H1 (cell line): ENCODE results near the gene JDP2. TPM values are rescaled to one million over a fixed set of nuclear protein-coding genes. Genes with fewer than 3 reads are reported as not detected.

Source experiments
- CTCF ChIA-PET: fragments of 300-600 bp; sonication (Branson Sonifier 250); formaldehyde crosslinking; loops from one replicate; lab custom pipeline; 2021; ENCODE audit not compliant: partially characterized antibody; lab: Charles Lee
- POLR2A ChIA-PET: fragments of 300-600 bp; sonication (Branson Sonifier 250); formaldehyde crosslinking; loops from one replicate; lab custom pipeline; 2021; ENCODE audit warnings: inconsistent platforms; ENCODE audit not compliant: partially characterized antibody; lab: Charles Lee
- DNase-seq, 2 experiments: peaks; one replicate each; pipeline versions ENCODE4 v3.0.0 to v3.0.0-alpha.2; 2010 to 2022; ENCODE audit warnings: low spot score in 2 of 2, low read depth in 1 of 2, mixed read lengths in 1 of 2
- FAIRE-seq: peaks from 2 replicates; lab custom pipeline; 2011; peaks lifted over from hg19 to GRCh38; lab: Jason Lieb, UNC
- H2AFZ ChIP-seq: 2 replicates; pipeline ENCODE4 v1.8.1; 2012; ENCODE audit warnings: low read length, inconsistent platforms
- H2AK5ac ChIP-seq: 2 replicates; pipeline ENCODE4 v1.6.1; 2013; ENCODE audit warnings: low read depth, low read length
- H2BK120ac ChIP-seq: replicated peaks from 2 replicates; pipeline ENCODE3; 2013; ENCODE audit warnings: low read depth, low read length, inconsistent platforms
- H2BK12ac ChIP-seq: 2 replicates; pipeline ENCODE4 v1.6.1; 2013; ENCODE audit warnings: low read depth, low read length
- H2BK15ac ChIP-seq: 2 replicates; pipeline ENCODE4 v1.6.1; 2013; ENCODE audit warnings: low read length
- H2BK20ac ChIP-seq: 2 replicates; pipeline ENCODE4 v1.6.1; 2013; ENCODE audit warnings: low read length
- H2BK5ac ChIP-seq: 2 replicates; pipeline ENCODE4 v1.6.1; 2013; ENCODE audit warnings: low read depth, low read length
- H3K14ac ChIP-seq: 2 replicates; pipeline ENCODE4 v1.6.1; 2013; ENCODE audit warnings: inconsistent platforms; ENCODE audit not compliant: insufficient read length
- H3K18ac ChIP-seq: 2 replicates; pipeline ENCODE4 v1.6.1; 2013; ENCODE audit warnings: low read length; ENCODE audit errors: extremely low read depth
- H3K23ac ChIP-seq: 2 replicates; pipeline ENCODE4 v1.6.1; 2013; ENCODE audit warnings: inconsistent platforms; ENCODE audit not compliant: insufficient read length
- H3K23me2 ChIP-seq: 2 replicates; pipeline ENCODE4 v1.6.1; 2013; ENCODE audit warnings: low read depth, low read length
- H3K27ac ChIP-seq: 2 replicates; pipeline ENCODE4 v1.6.1; 2011; ENCODE audit warnings: low read depth, low read length, inconsistent platforms
- H3K27me3 ChIP-seq, 4 experiments: replicated peaks in 1 of 4; 1 replicate in 1 of 4; 2 replicates in 3 of 4; pipeline versions ENCODE4 v1.6.1 to v1.8.1; 2011 to 2013; ENCODE audit warnings: low read length in 3 of 4, mild to moderate bottlenecking in 3 of 4, inconsistent platforms in 2 of 4, mixed read lengths in 2 of 4, moderate library complexity in 1 of 4; ENCODE audit not compliant: control insufficient read depth in 3 of 4, insufficient read depth in 3 of 4; ENCODE audit errors: extremely low read depth in 1 of 4
- H3K36me3 ChIP-seq, 4 experiments: 2 replicates each; pipeline versions ENCODE4 v1.6.1 to v1.8.1; 2011 to 2013; ENCODE audit warnings: mild to moderate bottlenecking in 4 of 4, low read length in 3 of 4, moderate library complexity in 2 of 4, control low read depth in 1 of 4, inconsistent platforms in 1 of 4; ENCODE audit not compliant: insufficient read depth in 4 of 4, control insufficient read depth in 2 of 4
- H3K4ac ChIP-seq: replicated peaks from 2 replicates; pipeline ENCODE3; 2013; ENCODE audit warnings: low read length, low read depth, mixed read lengths, inconsistent platforms; ENCODE audit not compliant: insufficient read length
- H3K4me1 ChIP-seq, 4 experiments: replicated peaks in 1 of 4; 1 replicate in 1 of 4; 2 replicates in 3 of 4; pipeline versions ENCODE4 v1.6.1 to v1.8.1; 2011 to 2013; ENCODE audit warnings: low read length in 3 of 4, inconsistent platforms in 2 of 4, mixed read lengths in 1 of 4; ENCODE audit not compliant: insufficient read depth in 4 of 4, control insufficient read depth in 3 of 4
- H3K4me2 ChIP-seq, 2 experiments: 2 replicates each; pipeline versions ENCODE4 v1.6.1 to v1.8.1; 2011 to 2013; ENCODE audit warnings: low read depth in 2 of 2, low read length in 2 of 2, control low read depth in 1 of 2, inconsistent platforms in 1 of 2, mild to moderate bottlenecking in 1 of 2; ENCODE audit not compliant: insufficient read depth in 1 of 2
- H3K4me3 ChIP-seq, 4 experiments: fragments of 200-600, 300-600 bp in 1 of 4; sonication (generic), shearing (Covaris generic), sonication (Bioruptor Twin) in 1 of 4; 2 replicates each; pipeline versions ENCODE4 v1.5.1 to v1.8.1; 2011 to 2016; ENCODE audit warnings: low read length in 4 of 4, low read depth in 3 of 4, control low read depth in 2 of 4, inconsistent platforms in 2 of 4, mild to moderate bottlenecking in 2 of 4, mixed read lengths in 1 of 4, moderate library complexity in 1 of 4; ENCODE audit not compliant: insufficient read depth in 2 of 4; ENCODE audit errors: extremely low read depth in 1 of 4
- H3K56ac ChIP-seq: replicated peaks from 2 replicates; pipeline ENCODE3; 2013; ENCODE audit warnings: low read depth, mild to moderate bottlenecking, mixed read lengths, low read length, inconsistent platforms; ENCODE audit not compliant: insufficient read length
- H3K79me1 ChIP-seq: 2 replicates; pipeline ENCODE4 v1.6.1; 2013; ENCODE audit warnings: low read depth, low read length, control low read depth
- H3K79me2 ChIP-seq, 2 experiments: 2 replicates each; pipeline versions ENCODE4 v1.6.1 to v1.8.1; 2012 to 2013; ENCODE audit warnings: low read length in 2 of 2, mild to moderate bottlenecking in 2 of 2, inconsistent platforms in 1 of 2; ENCODE audit not compliant: insufficient read depth in 2 of 2, control insufficient read depth in 1 of 2
- H3K9ac ChIP-seq, 4 experiments: replicated peaks in 1 of 4; 1 replicate in 1 of 4; 2 replicates in 3 of 4; pipeline versions ENCODE4 v1.6.1 to v1.8.1; 2011 to 2013; ENCODE audit warnings: low read depth in 3 of 4, low read length in 3 of 4, control low read depth in 2 of 4, mild to moderate bottlenecking in 2 of 4, moderate library complexity in 2 of 4, inconsistent platforms in 1 of 4; ENCODE audit errors: extremely low read depth in 1 of 4
- H3K9me3 ChIP-seq, 2 experiments: 2 replicates each; pipeline versions ENCODE4 v1.6.1 to v1.8.1; 2012 to 2013; ENCODE audit warnings: mild to moderate bottlenecking in 2 of 2, moderate library complexity in 2 of 2, control low read depth in 1 of 2, inconsistent platforms in 1 of 2, low read depth in 1 of 2, low read length in 1 of 2, mixed read lengths in 1 of 2; ENCODE audit not compliant: insufficient read depth in 2 of 2
- H4K20me1 ChIP-seq, 2 experiments: replicated peaks in 1 of 2; 2 replicates each; pipeline versions ENCODE3 to v1.8.1; 2011 to 2013; ENCODE audit warnings: inconsistent platforms in 2 of 2, low read length in 2 of 2, mild to moderate bottlenecking in 1 of 2; ENCODE audit not compliant: insufficient read depth in 2 of 2, control insufficient read depth in 1 of 2
- H4K5ac ChIP-seq: 2 replicates; pipeline ENCODE4 v1.6.1; 2013; ENCODE audit warnings: low read length, low read depth, mixed read lengths, inconsistent platforms; ENCODE audit not compliant: insufficient read length
- H4K8ac ChIP-seq: 2 replicates; pipeline ENCODE4 v1.8.0; 2013; ENCODE audit warnings: mild to moderate bottlenecking, moderate library complexity, low read length, inconsistent platforms; ENCODE audit not compliant: insufficient read depth; ENCODE audit errors: extremely low read depth
- H4K91ac ChIP-seq: replicated peaks from 2 replicates; pipeline ENCODE3; 2013; ENCODE audit warnings: low read length, mixed read lengths, inconsistent platforms; ENCODE audit not compliant: insufficient read length
- CEBPB ChIP-seq: IDR thresholded peaks from 2 replicates; pipeline ENCODE4 v1.6.1; 2012; ENCODE audit warnings: low read depth, low read length
- HDAC2 ChIP-seq, 2 experiments: fragments of 300-600 bp in 1 of 2; sonication (generic) in 1 of 2; IDR thresholded peaks; 2 replicates each; pipeline ENCODE4 v1.6.1; 2011 to 2012; ENCODE audit warnings: low read depth in 2 of 2, low read length in 2 of 2, mild to moderate bottlenecking in 2 of 2, moderate library complexity in 2 of 2, borderline replicate concordance in 1 of 2, inconsistent platforms in 1 of 2
- POU5F1 ChIP-seq: IDR thresholded peaks from 2 replicates; pipeline ENCODE4 v1.6.1; 2011; ENCODE audit warnings: low read depth, mild to moderate bottlenecking, low read length, moderate library complexity
- SAP30 ChIP-seq: fragments of 300-600 bp; sonication (generic); IDR thresholded peaks from 2 replicates; pipeline ENCODE4 v1.7.1; 2012; ENCODE audit warnings: low read length, moderate library complexity, mild to moderate bottlenecking, inconsistent platforms; ENCODE audit not compliant: insufficient read depth, insufficient replicate concordance
- SP2 ChIP-seq: IDR thresholded peaks from 2 replicates; pipeline ENCODE4 v1.6.1; 2012; ENCODE audit warnings: mild to moderate bottlenecking, low read length, inconsistent platforms
- WGBS, 2 experiments: shearing (Covaris generic) in 1 of 2; methylation state at CpG; one replicate each; pipeline versions ENCODE4 v1.1.6 to v1.1.7; 2013 to 2015; ENCODE audit warnings: low lambda C conversion rate in 2 of 2, mixed read lengths in 2 of 2, inconsistent platforms in 1 of 2, low coverage in 1 of 2, missing lambda C conversion rate in 1 of 2; ENCODE audit not compliant: insufficient replicate concordance in 2 of 2, insufficient coverage in 1 of 2, insufficient read length in 1 of 2; ENCODE audit errors: extremely low coverage in 1 of 2, missing lambda C conversion rate in 1 of 2; 5-methylcytosine and 5-hydroxymethylcytosine counted together
- polyA plus RNA-seq, 7 experiments: library from polyadenylated mRNA; depleted of rRNA in 3 of 7; stranded (reverse) in 5 of 7; unstranded in 2 of 7; fragments of >200 nt in 5 of 7; fragments of 200-250 nt in 2 of 7; gene quantifications; 1 replicate in 5 of 7; 2 replicates in 1 of 7; 4 replicates in 1 of 7; pipeline versions ENCODE4 v1.2.1 to v1.2.3, GENCODE V29; 2011 to 2013; ENCODE audit warnings: missing spikeins in 2 of 7, mixed read lengths in 2 of 7
- total RNA-seq: library from RNA; stranded (reverse); fragmentation: NEBNext Ultra II Directional; extraction: Animal tissue kit (Norgen Biotek cat#: 25700); gene quantifications from 2 replicates; pipeline ENCODE4 v1.2.1, GENCODE V29; 2021

Gene JDP2
- total and polyA plus RNA-seq, 2 of the 8 experiments (the other 6 are each of a cell fraction or from before 2014, with no cell fraction given), result 8.9 to 27.2 TPM

DNA sequence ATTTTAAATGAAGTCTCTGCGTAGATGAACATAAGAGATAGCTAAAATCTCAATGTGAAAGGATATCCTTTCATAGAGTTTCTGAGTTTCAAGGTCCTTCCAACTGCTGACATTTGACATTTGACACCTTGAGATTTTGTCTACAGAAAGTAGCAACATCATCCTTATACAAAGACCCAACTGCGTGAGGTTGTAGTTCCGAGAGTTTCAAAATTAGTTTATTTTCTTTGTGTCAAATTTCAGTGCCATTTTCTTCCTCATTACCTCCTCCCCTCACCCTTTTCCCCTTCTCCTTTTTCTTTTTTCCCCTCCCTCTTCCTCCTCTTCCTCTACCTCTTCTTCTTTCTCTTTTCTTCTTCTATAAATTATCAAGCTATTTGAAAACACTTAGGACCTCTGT lies 67.6 kb downstream of the JDP2 start:
- no peaks in the 10 kb centered on the region for H3K79me1 ChIP-seq

More for the DNA sequence above, 67.6 kb downstream of the JDP2 start:
- H3K4me3 ChIP-seq, result no peak overlapping the region
- TF ChIP-seq HDAC2 (IDR thresholded peaks at IDR 0.05; ENCODE audit: borderline replicate concordance in 1 of 2, low read depth in 2 of 2, low read length in 2 of 2) (no peak), CEBPB (no peak), POU5F1 (no peak), SAP30 (no peak), SP2 (no peak)
- TF ChIP-seq, all 59 proteins: peak for 0
- no peak overlapping the region for H3K4me2 ChIP-seq
- H2AK5ac ChIP-seq, result no peak overlapping the region
- CTCF ChIA-PET, result interaction anchor here (0.6 to 2.1 kb wide), 13 partner anchors 13 to 191 kb away, joined by 3 to 8 read pairs (median 4); no protein-coding TSS in a partner anchor
- no peak overlapping the region for H3K23ac ChIP-seq
- no peak overlapping the region for H3K4ac ChIP-seq
- H4K91ac ChIP-seq, result no peak overlapping the region
- no peak overlapping the region for H2BK120ac ChIP-seq
- WGBS, 2 experiments, result 96% methylated on average over 3 of the region's 3 CpGs; no CpG with 5 or more reads in 1 of the 2 experiments
- no peak overlapping the region for H2BK12ac ChIP-seq
- H2BK15ac ChIP-seq, result no peak overlapping the region
- POLR2A ChIA-PET, result no interaction called here
- H3K4me1 ChIP-seq, result no peaks in the 10 kb centered on the region
- H3K27me3 ChIP-seq, result no peaks in the 10 kb centered on the region; a peak in 1 of 7 replicates
- H4K5ac ChIP-seq, result no peak overlapping the region
- no peak overlapping the region for H3K14ac ChIP-seq
- no peak for FAIRE-seq
- H3K56ac ChIP-seq, result no peak overlapping the region
- H4K8ac ChIP-seq, result no peak overlapping the region
- H3K23me2 ChIP-seq, result no peaks in the 10 kb centered on the region
- no peaks in the 10 kb centered on the region for H4K20me1 ChIP-seq
- H3K36me3 ChIP-seq, result no peaks in the 10 kb centered on the region
- no peaks in the 10 kb centered on the region for H3K79me2 ChIP-seq
- no peak overlapping the region for H3K27ac ChIP-seq
- H2BK5ac ChIP-seq, result no peak overlapping the region
- H3K18ac ChIP-seq, result no peak overlapping the region
- no peak overlapping the region for H3K9ac ChIP-seq
- H2AFZ ChIP-seq, result no peak overlapping the region
- no peaks in the 10 kb centered on the region for H3K9me3 ChIP-seq
- H2BK20ac ChIP-seq, result no peak overlapping the region
- no peak for DNase-seq
